Lower lobe of right lung (tissue), 2 donors: Measurements from ENCODE around the gene ZNF280C. TPM values are rescaled to one million over a fixed set of nuclear protein-coding genes. Genes with fewer than 3 reads are reported as not detected.

Source experiments
- ATAC-seq, 2 donors: fragments of 200-7000 bp; cut with Tn5 transposase; one replicate each; pipeline ENCODE4 v1.9.1; 2020 to 2022; ENCODE audit warnings: mild to moderate bottlenecking in 2 of 2, moderate library complexity in 2 of 2
- DNase-seq: peaks from one replicate; pipeline ENCODE4 v3.0.0-alpha.2; 2020
- H3K27ac ChIP-seq: fragments of 200-600 bp; one replicate; pipeline ENCODE4 v1.8.0; 2022
- H3K27me3 ChIP-seq: fragments of 200-600 bp; one replicate; pipeline ENCODE4 v1.8.0; 2022; ENCODE audit warnings: low read depth
- H3K36me3 ChIP-seq: fragments of 200-600 bp; one replicate; pipeline ENCODE4 v1.8.0; 2022; ENCODE audit warnings: mild to moderate bottlenecking
- H3K4me1 ChIP-seq: fragments of 200-600 bp; one replicate; pipeline ENCODE4 v1.8.0; 2022
- H3K4me3 ChIP-seq: fragments of 200-600 bp; one replicate; pipeline ENCODE4 v1.8.0; 2022; ENCODE audit warnings: mild to moderate bottlenecking
- H3K9me3 ChIP-seq: fragments of 200-600 bp; one replicate; pipeline ENCODE4 v1.8.0; 2022
- CTCF ChIP-seq: fragments of 200-600 bp; IDR thresholded peaks from one replicate; pipeline ENCODE4 v1.8.0; 2022; ENCODE audit warnings: antibody characterized with exemption, mild to moderate bottlenecking
- intact Hi-C: fragments of 100-400 bp; cut with DNase I; formaldehyde crosslinking; loops from one replicate; pipeline ENCODE4 v1.11.0; 2022
- total RNA-seq: library from RNA; stranded (reverse); fragmentation: NEBNext Ultra II Directional; extraction: Animal tissue kit (Norgen Biotek cat#: 25700); gene quantifications from one replicate; pipeline ENCODE4 v1.2.1, GENCODE V29; 2021
- donor health status: DM: no; HTN: yes; CAD: no; lungs with severe emphysema.

The ZNF280C gene
- total RNA-seq, 1 donor from 2014 or later: 5.6 TPM

GRCh38 chrX:130158311-130158710 is 110.4 kb downstream of the ZNF280C start:
- intact Hi-C loops: no loop called here
- no peaks in the 10 kb centered on the region for H3K9me3 ChIP-seq
- no peaks in the 10 kb centered on the region for H3K4me1 ChIP-seq
- H3K27me3 ChIP-seq: no peaks in the 10 kb centered on the region
- no peak overlapping the region for H3K4me3 ChIP-seq
- ATAC-seq (no peak), DNase-seq (no peak)
- no peak for TF ChIP-seq CTCF
- peaks cover 8% of the 10 kb centered on the region for H3K36me3 ChIP-seq
- H3K27ac ChIP-seq: no peak overlapping the region

GRCh38 chrX:130155564-130155963 is 113.1 kb downstream of the ZNF280C start:
- Histone ChIP-seq H3K4me3 (no peak overlapping the region), H3K36me3 (peaks cover 8% of the 10 kb centered on the region), H3K27me3 (no peaks in the 10 kb centered on the region), H3K4me1 (no peaks in the 10 kb centered on the region), H3K27ac (no peak overlapping the region), H3K9me3 (no peaks in the 10 kb centered on the region)
- TF ChIP-seq CTCF: no peak
- intact Hi-C loops: no loop called here
- ATAC-seq: no peak
- no peak for DNase-seq

Other genes with a start within 250 kb of the ZNF280C start
- gene ELF4, start 158.4 kb downstream of the ZNF280C start, total RNA-seq: 24.1 TPM
- 23.1 TPM for gene AIFM1, start 103.1 kb downstream of the ZNF280C start, total RNA-seq
- gene RAB33A, start 96.9 kb downstream of the ZNF280C start, total RNA-seq: 0.59 TPM
- 14.7 TPM for gene SLC25A14, start 71.0 kb upstream of the ZNF280C start, total RNA-seq
- not detected for gene GPR119, start 116.8 kb upstream of the ZNF280C start, total RNA-seq
- 17.9 TPM for gene RBMX2, start 133.1 kb upstream of the ZNF280C start, total RNA-seq